Pancreas (tissue), 10 donors: Measurements from ENCODE around the gene CNTNAP5. TPM values are rescaled to one million over a fixed set of nuclear protein-coding genes. Genes with fewer than 3 reads are reported as not detected.

ENCODE experiments used
- ATAC-seq, 4 donors: fragments of 200-7000 bp; cut with Tn5 transposase; one replicate each; pipeline versions ENCODE4 v1.8.0 to v1.9.1; 2020; ENCODE audit warnings: mild to moderate bottlenecking in 4 of 4, moderate library complexity in 4 of 4
- DNase-seq, 6 donors: peaks; one replicate each; pipeline ENCODE4 v3.0.0-alpha.2; 2020
- FAIRE-seq: peaks from 2 replicates; lab custom pipeline; 2012; peaks lifted over from hg19 to GRCh38; lab: Jason Lieb, UNC
- H3K27ac ChIP-seq, 4 donors: fragments of 200-600 bp; sonication (generic); 1 replicate in 3 of 4; 2 replicates in 1 of 4; pipeline versions ENCODE4 v1.5.0 to v1.8.0; 2020
- H3K27me3 ChIP-seq, 4 donors: fragments of 200-600 bp; one replicate each; pipeline ENCODE4 v1.8.0; 2021
- H3K36me3 ChIP-seq, 3 donors: fragments of 200-600 bp; sonication (generic) in 1 of 3; one replicate each; pipeline versions ENCODE4 v1.5.0 to v1.8.0; 2020 to 2021
- H3K4me1 ChIP-seq, 3 donors: fragments of 200-600 bp; one replicate each; pipeline ENCODE4 v1.8.0; 2021
- H3K4me3 ChIP-seq, 4 donors: fragments of 200-600 bp; sonication (generic) in 2 of 4; one replicate each; pipeline versions ENCODE4 v1.5.0 to v1.8.0; 2020 to 2021
- H3K9me3 ChIP-seq, 4 donors: fragments of 200-600 bp; one replicate each; pipeline ENCODE4 v1.8.0; 2021
- WGBS, 2 donors: extraction: QIAGEN DNeasy Blood & Tissue Kit; methylation state at CpG; one replicate each; pipeline ENCODE4 v1.1.7; 2013; 5-methylcytosine and 5-hydroxymethylcytosine counted together
- intact Hi-C, 3 donors: fragments of 100-400 bp; cut with DNase I; formaldehyde crosslinking; loops; one replicate each; pipeline versions ENCODE4 v1.11.1 to v1.14.2; 2022
- polyA plus RNA-seq, 2 donors: library from polyadenylated mRNA; stranded (reverse); fragments of 200-250 nt; gene quantifications; one replicate each; pipeline ENCODE4 v1.2.3, GENCODE V29; 2013
- total RNA-seq, 6 donors: library from RNA; stranded (reverse); fragmentation: NEBNext Ultra II Directional in 4 of 6; extraction: Animal tissue kit (Norgen Biotek cat#: 25700) in 4 of 6; gene quantifications; one replicate each; pipeline versions ENCODE4 v1.2.1 to v1.2.4, GENCODE V29; 2021 to 2023
- TF ChIP-seq, protein P1 (sequence below), 4 donors: fragments of 200-600 bp; sonication (generic) in 3 of 4; IDR thresholded peaks; one replicate each; pipeline versions ENCODE4 v1.5.0 to v1.8.0; 2021; ENCODE audit warnings: antibody characterized with exemption in 4 of 4
- donor health status: healthy with polysubstance abuse.
- donor health status: DM: no; HTN: no; CAD: no; lungs with moderate emphysema.
- donor health status: DM: no; HTN: no; CAD: no.
- donor health status: control.
- donor health status: control.
- donor health status: Bipolar disorder and iron deficiency.
- donor health status: DM: yes; HTN: yes; CAD: no.
- donor health status: DM: no; HTN: no; CAD: no.
- donor health status: DM: no; HTN: no; CAD: no.
- donor health status: DM: yes; HTN: yes; CAD: no.

CNTNAP5 gene
- total and polyA plus RNA-seq, 8 donors, result 0.05 to 0.43 (median 0.12) TPM

DNA sequence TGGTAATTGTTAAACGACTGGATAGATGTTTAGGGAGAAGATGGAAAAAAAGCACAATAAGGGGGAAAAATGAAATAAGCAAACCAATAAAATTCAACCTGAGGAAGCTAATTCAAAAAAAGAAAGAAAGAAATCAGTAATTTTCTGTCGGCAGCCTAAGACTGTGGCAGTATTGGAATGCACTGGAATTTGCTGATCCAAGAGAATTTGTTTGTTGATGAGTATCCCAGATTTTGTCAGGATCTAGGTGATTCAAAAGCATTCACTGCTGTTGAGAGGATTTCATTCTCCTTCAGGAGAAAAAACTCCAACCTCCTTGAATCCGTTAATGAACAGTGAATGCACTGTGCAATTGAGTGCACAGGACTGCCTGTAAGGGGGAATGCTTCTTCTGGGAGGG, 546.7 kb downstream of the CNTNAP5 start:
- intact Hi-C loops, result no loop called here
- no peak for FAIRE-seq

DNA sequence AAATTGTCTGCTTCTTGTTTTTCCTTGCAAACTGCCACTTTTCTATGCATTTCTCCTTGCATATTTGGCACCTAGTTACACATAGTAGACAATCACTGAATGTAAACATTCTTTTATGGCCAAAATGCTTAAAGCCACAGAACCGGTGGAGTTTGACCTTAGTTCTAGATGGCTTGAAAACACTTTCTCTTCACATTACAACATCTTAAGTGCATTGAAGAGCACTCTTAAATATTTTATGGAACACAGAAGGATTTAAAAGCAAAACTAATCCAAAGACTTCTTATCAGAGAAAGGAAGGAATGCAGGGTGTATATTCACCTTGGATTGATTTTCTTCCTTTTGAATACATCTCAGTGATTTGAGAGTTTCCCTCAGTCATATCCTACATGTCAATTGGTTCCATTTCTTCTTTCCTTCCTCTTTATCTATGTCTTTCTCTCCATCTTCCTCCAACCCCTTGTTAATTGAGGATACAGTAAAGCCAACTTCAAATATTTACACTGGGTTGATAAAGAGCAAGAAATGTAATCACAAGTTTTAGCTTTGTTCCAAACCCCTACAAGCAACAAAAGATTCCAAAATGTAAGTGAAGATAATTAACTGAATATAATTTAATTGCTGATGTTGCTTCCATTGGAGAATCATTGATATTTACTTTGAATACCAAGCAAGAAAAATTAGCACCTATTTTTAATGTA, 548.0 kb downstream of the CNTNAP5 start:
- ATAC-seq, result no peak
- no peaks in the 10 kb centered on the region for H3K36me3 ChIP-seq
- no peak for DNase-seq
- no peaks in the 10 kb centered on the region for H3K4me1 ChIP-seq
- H3K4me3 ChIP-seq, result no peak overlapping the region
- TF ChIP-seq, protein P1, sequence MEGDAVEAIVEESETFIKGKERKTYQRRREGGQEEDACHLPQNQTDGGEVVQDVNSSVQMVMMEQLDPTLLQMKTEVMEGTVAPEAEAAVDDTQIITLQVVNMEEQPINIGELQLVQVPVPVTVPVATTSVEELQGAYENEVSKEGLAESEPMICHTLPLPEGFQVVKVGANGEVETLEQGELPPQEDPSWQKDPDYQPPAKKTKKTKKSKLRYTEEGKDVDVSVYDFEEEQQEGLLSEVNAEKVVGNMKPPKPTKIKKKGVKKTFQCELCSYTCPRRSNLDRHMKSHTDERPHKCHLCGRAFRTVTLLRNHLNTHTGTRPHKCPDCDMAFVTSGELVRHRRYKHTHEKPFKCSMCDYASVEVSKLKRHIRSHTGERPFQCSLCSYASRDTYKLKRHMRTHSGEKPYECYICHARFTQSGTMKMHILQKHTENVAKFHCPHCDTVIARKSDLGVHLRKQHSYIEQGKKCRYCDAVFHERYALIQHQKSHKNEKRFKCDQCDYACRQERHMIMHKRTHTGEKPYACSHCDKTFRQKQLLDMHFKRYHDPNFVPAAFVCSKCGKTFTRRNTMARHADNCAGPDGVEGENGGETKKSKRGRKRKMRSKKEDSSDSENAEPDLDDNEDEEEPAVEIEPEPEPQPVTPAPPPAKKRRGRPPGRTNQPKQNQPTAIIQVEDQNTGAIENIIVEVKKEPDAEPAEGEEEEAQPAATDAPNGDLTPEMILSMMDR (IDR thresholded peaks at IDR 0.05), result no peak
- intact Hi-C loops, result no loop called here
- no peaks in the 10 kb centered on the region for H3K9me3 ChIP-seq
- no peak for FAIRE-seq
- no peaks in the 10 kb centered on the region for H3K27me3 ChIP-seq
- no peak overlapping the region for H3K27ac ChIP-seq
- WGBS, 2 donors, result 14 to 25% methylated on average over 1 of the region's 1 CpG

More for the DNA sequence above, 546.7 kb downstream of the CNTNAP5 start:
- Histone ChIP-seq H3K27ac (no peak overlapping the region), H3K4me1 (no peaks in the 10 kb centered on the region), H3K36me3 (no peaks in the 10 kb centered on the region), H3K4me3 (no peak overlapping the region), H3K9me3 (no peaks in the 10 kb centered on the region), H3K27me3 (no peaks in the 10 kb centered on the region)
- DNase-seq, result no peak
- no peak for ATAC-seq
- 60 to 73% methylated on average over 3 of the region's 3 CpGs for WGBS, 2 donors
- TF ChIP-seq, protein P1 (IDR thresholded peaks at IDR 0.05), result no peak

DNA sequence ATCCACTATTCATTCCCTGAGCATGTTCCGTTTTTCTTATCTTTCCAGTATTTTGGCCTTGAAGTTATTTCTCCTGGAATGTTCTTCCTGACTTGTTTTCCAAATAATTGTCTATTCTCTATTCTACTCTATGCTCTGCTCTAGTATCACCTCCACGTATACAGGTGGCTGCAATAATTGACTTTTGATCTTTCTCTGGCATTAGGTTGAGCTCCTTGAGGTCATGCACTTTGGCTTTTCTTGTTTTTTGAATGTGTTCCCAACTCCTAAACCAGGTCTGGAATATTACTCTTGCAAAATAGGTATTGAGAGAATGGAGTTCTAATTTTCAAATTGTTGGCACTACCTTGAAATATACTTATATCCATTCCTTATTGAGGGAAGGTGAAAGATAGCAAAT, 550.4 kb downstream of the CNTNAP5 start:
- H3K4me3 ChIP-seq, result no peak overlapping the region
- FAIRE-seq (no peak), DNase-seq (no peak), ATAC-seq (no peak)
- intact Hi-C loops, result no loop called here
- no peaks in the 10 kb centered on the region for H3K27me3 ChIP-seq
- no peaks in the 10 kb centered on the region for H3K9me3 ChIP-seq
- no peak overlapping the region for H3K27ac ChIP-seq
- no peaks in the 10 kb centered on the region for H3K4me1 ChIP-seq
- TF ChIP-seq, protein P1 (IDR thresholded peaks at IDR 0.05), result no peak
- no peaks in the 10 kb centered on the region for H3K36me3 ChIP-seq
- 37 to 46% methylated on average over 2 of the region's 2 CpGs for whole genome bisulfite sequencing, 2 donors

DNA sequence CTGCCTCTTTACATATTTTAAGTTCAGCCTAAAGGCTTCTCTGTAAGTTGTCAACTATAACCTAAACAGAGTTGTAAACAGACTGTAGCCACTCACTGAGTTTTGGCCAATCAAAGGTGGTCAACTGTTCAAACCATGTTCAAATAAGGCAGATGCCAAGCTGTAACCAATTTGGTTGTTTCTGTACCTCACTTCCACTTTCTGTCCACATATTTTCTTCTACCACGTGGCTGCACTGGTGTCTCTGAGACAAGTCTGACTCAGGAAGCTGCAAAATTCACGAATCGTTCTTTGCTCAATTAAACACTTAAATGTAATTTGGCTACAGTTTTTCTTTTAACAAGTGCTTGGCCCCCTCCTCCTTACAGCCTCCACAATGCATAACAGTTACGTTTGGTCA, 555.2 kb downstream of the CNTNAP5 start:
- Histone ChIP-seq H3K36me3 (no peaks in the 10 kb centered on the region), H3K4me1 (no peaks in the 10 kb centered on the region), H3K9me3 (no peaks in the 10 kb centered on the region), H3K27me3 (no peaks in the 10 kb centered on the region), H3K4me3 (no peak overlapping the region), H3K27ac (no peak overlapping the region)
- no peak for ATAC-seq
- TF ChIP-seq, protein P1 (IDR thresholded peaks at IDR 0.05), result no peak
- 43 to 46% methylated on average over 4 of the region's 4 CpGs for WGBS, 2 donors
- no peak for DNase-seq
- intact Hi-C loops, result no loop called here
- FAIRE-seq, result no peak

DNA sequence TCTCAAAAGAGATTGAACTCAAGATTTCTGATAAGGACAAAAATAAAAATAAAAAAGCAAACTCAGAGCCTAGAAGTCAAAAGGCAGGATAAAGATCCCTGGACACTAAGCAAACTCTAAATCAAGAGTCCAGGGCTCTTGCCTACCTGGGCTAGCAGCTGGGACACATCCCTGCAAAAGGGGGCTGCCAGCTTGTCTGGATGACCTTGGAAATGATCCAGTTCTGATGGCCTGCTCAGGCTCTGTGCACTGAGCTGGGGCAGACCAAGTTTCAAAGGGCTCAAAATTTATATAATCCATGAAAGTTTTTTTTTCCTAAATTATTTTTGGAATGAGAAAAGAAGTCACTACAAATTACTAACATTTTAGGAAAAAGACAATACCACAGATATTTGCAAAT, 557.3 kb downstream of the CNTNAP5 start:
- DNase-seq, result no peak

More for the DNA sequence above, 557.3 kb downstream of the CNTNAP5 start:
- Histone ChIP-seq H3K36me3 (no peaks in the 10 kb centered on the region), H3K9me3 (no peaks in the 10 kb centered on the region), H3K4me3 (no peak overlapping the region), H3K4me1 (no peaks in the 10 kb centered on the region), H3K27me3 (no peaks in the 10 kb centered on the region), H3K27ac (no peak overlapping the region)
- intact Hi-C loops, result no loop called here
- TF ChIP-seq, protein P1 (IDR thresholded peaks at IDR 0.05), result no peak
- FAIRE-seq, result no peak
- no peak for ATAC-seq
